Ishikawa (cell line): ENCODE measurements around the gene BBLN.

ENCODE experiments used
- CEBPB ChIP-seq: IDR thresholded peaks from 2 replicates; pipeline ENCODE4 v1.6.1; 2012
- CREB1 ChIP-seq: IDR thresholded peaks from 2 replicates; pipeline ENCODE4 v1.6.1; 2012; ENCODE audit warnings: low read depth
- EGR1 ChIP-seq: IDR thresholded peaks from 2 replicates; pipeline ENCODE4 v1.6.1; 2012
- EP300 ChIP-seq: IDR thresholded peaks from 2 replicates; pipeline ENCODE4 v1.6.1; 2012; ENCODE audit warnings: borderline replicate concordance
- FOXM1 ChIP-seq: IDR thresholded peaks from 2 replicates; pipeline ENCODE4 v1.6.1; 2012; ENCODE audit warnings: low read depth, borderline replicate concordance
- NFIC ChIP-seq: IDR thresholded peaks from 2 replicates; pipeline ENCODE4 v1.6.1; 2012
- RAD21 ChIP-seq: IDR thresholded peaks from 2 replicates; pipeline ENCODE4 v1.6.1; 2012; ENCODE audit warnings: low read depth
- TAF1 ChIP-seq: IDR thresholded peaks from 2 replicates; pipeline ENCODE4 v1.6.1; 2012; ENCODE audit warnings: low read depth, mild to moderate bottlenecking
- TCF12 ChIP-seq: IDR thresholded peaks from 2 replicates; pipeline ENCODE4 v1.6.1; 2012; ENCODE audit warnings: low read depth
- TEAD4 ChIP-seq: IDR thresholded peaks from 2 replicates; pipeline ENCODE4 v1.6.1; 2012
- YY1 ChIP-seq: IDR thresholded peaks from 2 replicates; pipeline ENCODE4 v1.6.1; 2012; ENCODE audit warnings: low read depth
- ZBTB7A ChIP-seq: IDR thresholded peaks from 2 replicates; pipeline ENCODE4 v1.6.1; 2012; ENCODE audit warnings: low read depth
- TF ChIP-seq, protein P1 (sequence below): IDR thresholded peaks from 2 replicates; pipeline ENCODE4 v1.6.1; 2012
- TF ChIP-seq, protein P2 (sequence below): IDR thresholded peaks from 2 replicates; pipeline ENCODE4 v1.6.1; 2012
- TF ChIP-seq, protein P3 (sequence below): IDR thresholded peaks from 2 replicates; pipeline ENCODE4 v1.6.1; 2012; ENCODE audit warnings: low read depth, mild to moderate bottlenecking

The BBLN gene

DNA sequence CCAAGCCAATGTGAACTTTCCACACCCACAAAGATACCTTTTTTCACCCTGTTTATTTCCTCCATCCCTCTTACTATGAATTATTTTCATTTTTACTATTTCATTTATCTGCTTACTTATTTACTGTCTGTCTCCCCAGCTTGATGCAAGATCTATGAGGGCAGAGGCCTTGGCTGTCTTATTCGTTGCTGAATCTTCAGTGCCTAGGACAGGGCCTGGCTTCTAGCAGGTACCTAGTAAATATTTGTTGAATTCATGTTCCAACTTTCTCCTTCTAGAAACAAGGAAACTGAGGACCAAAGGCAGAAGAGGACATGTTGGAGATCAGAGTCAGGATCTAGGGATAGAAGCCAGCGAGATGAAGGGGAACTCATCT, 42.6 kb downstream of the BBLN start:
- TF ChIP-seq EP300 (no peak), RAD21 (no peak), ZBTB7A (no peak), CREB1 (no peak), TCF12 (no peak), FOXM1 (no peak), EGR1 (no peak), TEAD4 (no peak), NFIC (no peak), TAF1 (no peak)
- TF ChIP-seq, protein P1, sequence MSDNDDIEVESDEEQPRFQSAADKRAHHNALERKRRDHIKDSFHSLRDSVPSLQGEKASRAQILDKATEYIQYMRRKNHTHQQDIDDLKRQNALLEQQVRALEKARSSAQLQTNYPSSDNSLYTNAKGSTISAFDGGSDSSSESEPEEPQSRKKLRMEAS: no peak
- TF ChIP-seq, protein P2, sequence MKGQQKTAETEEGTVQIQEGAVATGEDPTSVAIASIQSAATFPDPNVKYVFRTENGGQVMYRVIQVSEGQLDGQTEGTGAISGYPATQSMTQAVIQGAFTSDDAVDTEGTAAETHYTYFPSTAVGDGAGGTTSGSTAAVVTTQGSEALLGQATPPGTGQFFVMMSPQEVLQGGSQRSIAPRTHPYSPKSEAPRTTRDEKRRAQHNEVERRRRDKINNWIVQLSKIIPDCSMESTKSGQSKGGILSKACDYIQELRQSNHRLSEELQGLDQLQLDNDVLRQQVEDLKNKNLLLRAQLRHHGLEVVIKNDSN: no peak
- TF ChIP-seq, protein P3, sequence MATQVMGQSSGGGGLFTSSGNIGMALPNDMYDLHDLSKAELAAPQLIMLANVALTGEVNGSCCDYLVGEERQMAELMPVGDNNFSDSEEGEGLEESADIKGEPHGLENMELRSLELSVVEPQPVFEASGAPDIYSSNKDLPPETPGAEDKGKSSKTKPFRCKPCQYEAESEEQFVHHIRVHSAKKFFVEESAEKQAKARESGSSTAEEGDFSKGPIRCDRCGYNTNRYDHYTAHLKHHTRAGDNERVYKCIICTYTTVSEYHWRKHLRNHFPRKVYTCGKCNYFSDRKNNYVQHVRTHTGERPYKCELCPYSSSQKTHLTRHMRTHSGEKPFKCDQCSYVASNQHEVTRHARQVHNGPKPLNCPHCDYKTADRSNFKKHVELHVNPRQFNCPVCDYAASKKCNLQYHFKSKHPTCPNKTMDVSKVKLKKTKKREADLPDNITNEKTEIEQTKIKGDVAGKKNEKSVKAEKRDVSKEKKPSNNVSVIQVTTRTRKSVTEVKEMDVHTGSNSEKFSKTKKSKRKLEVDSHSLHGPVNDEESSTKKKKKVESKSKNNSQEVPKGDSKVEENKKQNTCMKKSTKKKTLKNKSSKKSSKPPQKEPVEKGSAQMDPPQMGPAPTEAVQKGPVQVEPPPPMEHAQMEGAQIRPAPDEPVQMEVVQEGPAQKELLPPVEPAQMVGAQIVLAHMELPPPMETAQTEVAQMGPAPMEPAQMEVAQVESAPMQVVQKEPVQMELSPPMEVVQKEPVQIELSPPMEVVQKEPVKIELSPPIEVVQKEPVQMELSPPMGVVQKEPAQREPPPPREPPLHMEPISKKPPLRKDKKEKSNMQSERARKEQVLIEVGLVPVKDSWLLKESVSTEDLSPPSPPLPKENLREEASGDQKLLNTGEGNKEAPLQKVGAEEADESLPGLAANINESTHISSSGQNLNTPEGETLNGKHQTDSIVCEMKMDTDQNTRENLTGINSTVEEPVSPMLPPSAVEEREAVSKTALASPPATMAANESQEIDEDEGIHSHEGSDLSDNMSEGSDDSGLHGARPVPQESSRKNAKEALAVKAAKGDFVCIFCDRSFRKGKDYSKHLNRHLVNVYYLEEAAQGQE: no peak

DNA sequence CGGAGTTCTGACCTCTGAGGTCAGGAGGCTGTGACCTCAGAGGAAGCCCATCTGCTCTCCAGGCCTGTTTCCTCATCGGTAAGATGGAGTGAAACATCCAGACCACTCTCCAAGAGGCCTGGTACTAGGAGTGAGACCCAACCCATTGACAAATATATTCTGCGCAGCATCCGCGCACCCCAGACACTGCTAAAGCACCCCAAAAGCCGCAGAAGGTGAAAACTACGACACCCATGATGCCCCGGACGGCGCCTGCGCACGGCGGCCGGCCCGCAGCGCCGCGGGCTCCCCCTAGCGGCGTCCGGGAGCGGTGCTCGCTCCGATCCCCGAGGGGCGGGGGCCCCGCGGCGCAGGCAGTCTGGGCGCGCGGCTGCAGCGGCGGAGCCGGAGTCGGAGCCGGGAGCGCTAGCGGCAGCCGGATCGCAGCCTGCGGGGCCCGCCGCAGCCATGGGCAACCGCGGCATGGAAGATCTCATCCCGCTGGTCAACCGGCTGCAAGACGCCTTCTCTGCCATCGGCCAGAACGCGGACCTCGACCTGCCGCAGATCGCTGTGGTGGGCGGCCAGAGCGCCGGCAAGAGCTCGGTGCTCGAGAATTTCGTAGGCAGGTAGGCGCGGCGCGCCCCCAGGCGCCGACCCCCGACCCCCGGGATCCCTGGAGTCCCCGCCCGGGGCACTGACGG, 43.1 kb downstream of the BBLN start, which contains the start of gene DNM1:
Gene DNM1, plus strand, starts transcription at position 356 of the 683 bp plus-strand sequence. Its CDS starts 92 bp downstream, at position 448.
- TF ChIP-seq RAD21 (peak; percentile 9; the same call in 1 of the 2 replicates), FOXM1 (no peak)

DNA sequence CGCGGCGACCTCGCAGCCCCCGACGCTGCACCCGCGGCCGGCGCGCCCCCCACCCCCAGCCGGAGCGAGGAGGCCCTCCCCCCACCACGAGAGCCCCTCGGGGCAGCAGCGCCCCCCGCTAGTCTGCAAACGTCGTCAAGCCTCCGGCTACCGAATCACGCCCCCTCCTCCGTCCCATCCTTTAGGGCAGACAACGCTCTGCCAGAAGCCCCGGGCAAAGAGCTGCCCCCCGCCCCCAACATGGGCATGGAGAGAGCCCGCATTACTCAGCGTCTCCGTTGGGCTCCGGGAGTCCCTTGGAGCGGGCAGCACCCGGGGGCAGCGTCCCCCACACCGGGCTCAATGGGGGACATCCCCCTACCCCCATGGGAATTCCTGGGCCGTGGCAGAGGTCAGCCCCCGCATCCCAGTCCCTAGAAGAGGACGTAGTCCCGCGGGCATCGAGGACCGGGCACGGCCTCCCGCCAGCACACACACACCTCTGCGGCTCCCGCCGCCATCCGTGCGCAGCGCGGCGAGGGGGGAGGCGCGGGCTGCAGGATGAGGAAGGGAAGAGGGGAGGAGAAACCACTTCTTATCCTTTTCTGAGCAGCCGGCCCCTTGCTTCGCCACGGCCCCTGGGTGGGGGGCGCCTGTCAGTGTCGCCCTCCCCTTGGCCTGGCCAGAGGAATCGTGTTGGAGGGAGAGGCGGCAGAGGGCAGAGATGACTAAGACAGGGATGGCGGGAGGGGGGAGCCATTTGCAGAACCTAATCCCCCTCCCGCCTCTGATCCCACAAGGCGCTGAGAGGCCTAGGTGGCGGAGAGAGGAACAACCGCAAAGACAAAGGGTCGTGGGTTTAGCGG, 43.9 kb downstream of the BBLN start:
- peak; percentile 79; the same call in 1 of the 2 replicates for TF ChIP-seq ZBTB7A
- TF ChIP-seq, protein P2: no peak

DNA sequence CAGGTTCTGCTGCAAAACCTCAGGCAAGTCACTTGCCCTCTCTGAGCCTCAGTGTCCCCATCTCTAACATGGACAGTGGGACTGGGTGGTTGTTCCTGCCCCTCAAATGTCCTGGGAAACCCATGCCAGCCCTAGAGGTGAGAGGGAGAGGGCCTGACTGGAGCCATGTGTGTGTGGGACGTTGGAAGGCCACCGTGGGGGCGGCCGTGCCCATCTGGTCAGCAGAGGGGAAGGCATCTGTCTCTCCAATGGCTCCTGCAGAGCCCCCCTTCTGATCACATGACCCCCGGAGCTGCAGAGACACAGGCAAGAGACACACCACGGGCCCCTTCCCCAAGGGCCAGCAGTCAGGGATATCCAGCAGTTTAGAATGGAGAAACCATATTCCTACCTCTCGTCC, 44.8 kb downstream of the BBLN start:
- TF ChIP-seq CEBPB (no peak), NFIC (no peak), YY1 (no peak), TCF12 (no peak), TAF1 (no peak), CREB1 (no peak)
- TF ChIP-seq, protein P1: no peak
- TF ChIP-seq, protein P3: no peak

DNA sequence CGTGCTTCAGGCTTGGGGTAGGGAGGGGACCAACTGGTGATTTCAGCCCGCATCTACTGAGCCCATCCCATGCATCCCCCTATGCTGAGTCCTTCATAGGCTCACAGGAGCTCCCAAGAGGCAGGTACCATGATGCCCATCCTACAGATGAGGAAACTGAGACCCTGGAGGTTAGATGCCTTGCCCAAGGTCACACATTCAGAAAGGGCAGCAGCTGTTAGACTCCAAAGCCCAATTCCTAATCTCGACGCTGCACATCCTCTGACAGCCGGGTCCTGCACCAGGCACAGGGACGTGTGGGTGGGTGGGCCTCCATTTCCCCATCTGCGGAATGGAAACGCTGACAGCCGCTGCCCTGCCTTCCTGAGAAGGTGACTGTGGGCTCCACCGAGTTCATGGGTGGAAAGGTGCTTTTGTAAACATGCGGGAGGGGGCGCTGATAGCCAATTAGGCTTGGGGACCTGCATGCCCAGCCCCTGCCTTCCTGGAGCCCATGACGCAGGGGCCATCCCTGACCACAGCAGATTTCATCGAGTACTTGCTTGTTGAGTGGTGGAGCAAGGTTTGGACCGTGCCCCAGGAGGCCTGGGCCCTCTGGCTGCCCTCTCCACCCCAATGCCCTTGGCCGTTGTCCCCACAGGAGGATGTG, 45.4 kb downstream of the BBLN start:
- TF ChIP-seq, protein P1: no peak
- TF ChIP-seq CEBPB: no peak
- TF ChIP-seq TCF12: no peak
- no peak for TF ChIP-seq NFIC
- no peak for TF ChIP-seq TEAD4
- TF ChIP-seq EGR1: no peak
- no peak for TF ChIP-seq ZBTB7A
- TF ChIP-seq, protein P2: no peak
- no peak for TF ChIP-seq CREB1
- no peak for TF ChIP-seq FOXM1
- TF ChIP-seq, protein P3: no peak
- TF ChIP-seq RAD21: no peak
- TF ChIP-seq TAF1: no peak
- TF ChIP-seq EP300: no peak
- no peak for TF ChIP-seq YY1
